Activated naive CD4-positive, alpha-beta T cell (primary cell): Measurements from ENCODE around the gene GPC3.

Source experiments
- DNase-seq, 4 experiments: peaks; one replicate each; lab custom pipeline; 2025; lab: John Stamatoyannopoulos, UW

Gene GPC3

GRCh38 chrX:133681897-133682296, 303.5 kb downstream of the GPC3 start:
- DNase-seq, result no peak

- no peak for DNase-seq
These were observed 304.0 kb downstream of the GPC3 start for GRCh38 chrX:133681421-133681820.

GRCh38 chrX:133677123-133678063, 308.0 kb downstream of the GPC3 start:
- DNase-seq, result no peak

GRCh38 chrX:133676344-133677122, 308.9 kb downstream of the GPC3 start:
- no peak for DNase-seq

GRCh38 chrX:133674726-133675470, 310.5 kb downstream of the GPC3 start:
- DNase-seq, result no peak

- DNase-seq, result no peak
These were observed 315.0 kb downstream of the GPC3 start for GRCh38 chrX:133670383-133670782.

- no peak for DNase-seq
These were observed 316.2 kb downstream of the GPC3 start for GRCh38 chrX:133669214-133669613.

- DNase-seq, result no peak
These were observed 317.0 kb downstream of the GPC3 start for GRCh38 chrX:133668225-133668931.

GRCh38 chrX:133666256-133666655, 319.1 kb downstream of the GPC3 start:
- DNase-seq, result no peak

GRCh38 chrX:133661962-133662839, 323.2 kb downstream of the GPC3 start:
- no peak for DNase-seq

GRCh38 chrX:133660281-133660680, 325.1 kb downstream of the GPC3 start:
- no peak for DNase-seq

- DNase-seq, result no peak
These were observed 327.0 kb downstream of the GPC3 start for GRCh38 chrX:133658293-133658911.

- no peak for DNase-seq
These were observed 329.8 kb downstream of the GPC3 start for GRCh38 chrX:133655275-133656265.

- no peak for DNase-seq
These were observed 330.6 kb downstream of the GPC3 start for GRCh38 chrX:133654811-133655210.

GRCh38 chrX:133653358-133653757, 332.0 kb downstream of the GPC3 start:
- DNase-seq, result no peak

GRCh38 chrX:133652185-133652584, 333.2 kb downstream of the GPC3 start:
- no peak for DNase-seq

GRCh38 chrX:133650239-133650638, 335.2 kb downstream of the GPC3 start:
- no peak for DNase-seq

- DNase-seq, result no peak
These were observed 335.7 kb downstream of the GPC3 start for GRCh38 chrX:133649651-133650050.

GRCh38 chrX:133648594-133648993, 336.8 kb downstream of the GPC3 start:
- no peak for DNase-seq
